ENCODE measurements around the gene NUCKS1.

Gene NUCKS1

DNA sequence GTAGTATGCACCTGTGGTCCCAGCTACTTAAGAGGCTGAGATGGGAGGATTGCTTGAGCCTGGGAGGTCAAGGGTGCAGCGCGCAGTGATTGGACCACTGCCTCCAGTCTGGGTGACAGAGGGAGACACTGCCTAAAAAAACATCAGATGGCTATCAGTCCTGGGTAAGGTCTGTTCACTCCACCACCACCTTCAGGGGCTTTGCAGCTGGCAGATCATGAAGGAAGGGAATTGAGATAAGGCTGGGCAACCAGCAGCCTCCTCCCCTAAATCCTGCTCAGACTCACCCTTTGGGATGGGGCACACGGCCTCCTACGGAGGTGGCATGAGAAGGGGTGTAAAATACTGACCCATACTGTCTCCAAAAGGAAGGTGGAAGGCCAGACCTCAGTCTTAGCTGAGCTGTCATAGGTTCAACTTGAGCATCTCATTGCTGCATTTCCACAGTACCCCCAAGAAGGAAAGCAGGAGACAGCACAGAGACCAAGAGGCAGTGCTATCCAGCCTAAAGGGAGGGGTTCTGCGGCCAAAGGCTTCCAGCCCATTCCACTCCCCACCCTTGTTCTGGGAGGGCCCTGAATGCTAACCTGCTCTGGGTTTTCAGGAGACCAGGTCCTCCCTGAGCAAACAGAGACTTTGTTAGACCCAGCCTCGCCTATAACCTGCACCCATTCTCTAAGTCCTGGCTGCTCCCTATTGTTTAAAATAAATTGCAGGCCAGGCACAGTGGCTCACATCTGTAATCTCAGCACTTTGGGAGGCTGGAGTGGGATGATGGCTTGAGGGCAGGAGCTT lies 83.4 kb downstream of the NUCKS1 start:
- DNase-seq = no peak

DNA sequence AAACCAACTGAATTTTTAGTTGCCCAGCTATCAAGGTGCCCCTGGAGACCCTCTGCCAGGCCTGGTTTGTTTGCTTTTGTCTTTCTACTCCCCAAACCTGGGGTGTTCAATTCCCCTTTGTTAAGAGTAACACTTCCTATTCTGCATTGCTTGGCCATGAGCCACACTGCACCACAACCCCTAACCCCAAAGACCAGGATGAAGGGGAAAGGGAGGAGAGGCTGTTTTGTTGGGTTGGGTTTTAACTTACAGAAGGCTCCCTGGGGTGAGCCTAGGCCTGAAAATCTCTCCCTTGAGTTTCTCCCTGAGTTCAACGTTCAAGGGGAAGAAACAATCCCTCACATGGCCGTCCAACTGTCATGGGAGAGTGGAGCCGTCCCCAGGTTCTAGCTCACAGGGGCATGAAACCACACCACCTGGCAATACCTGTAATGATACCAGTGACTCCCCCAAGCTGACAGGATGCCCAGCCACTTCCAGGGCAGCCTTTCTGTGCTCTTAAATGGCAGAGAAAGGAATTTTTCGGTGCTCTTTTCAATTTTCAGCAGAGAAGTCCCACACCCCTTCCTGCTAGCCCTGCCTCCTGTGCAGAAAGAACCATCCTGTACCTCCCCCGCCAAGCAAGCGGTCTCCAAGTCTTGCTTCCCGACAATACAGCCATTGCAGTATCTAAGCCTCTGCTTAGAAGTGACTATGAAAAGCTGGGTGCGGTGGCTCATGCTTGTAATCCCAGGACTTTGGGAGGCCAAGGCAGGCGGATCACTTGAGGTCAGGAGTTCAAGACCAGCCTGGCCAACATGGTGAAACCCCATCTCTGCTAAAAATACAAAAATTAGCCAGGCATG lies 84.6 kb downstream of the NUCKS1 start:
- DNase-seq = no peak

DNA sequence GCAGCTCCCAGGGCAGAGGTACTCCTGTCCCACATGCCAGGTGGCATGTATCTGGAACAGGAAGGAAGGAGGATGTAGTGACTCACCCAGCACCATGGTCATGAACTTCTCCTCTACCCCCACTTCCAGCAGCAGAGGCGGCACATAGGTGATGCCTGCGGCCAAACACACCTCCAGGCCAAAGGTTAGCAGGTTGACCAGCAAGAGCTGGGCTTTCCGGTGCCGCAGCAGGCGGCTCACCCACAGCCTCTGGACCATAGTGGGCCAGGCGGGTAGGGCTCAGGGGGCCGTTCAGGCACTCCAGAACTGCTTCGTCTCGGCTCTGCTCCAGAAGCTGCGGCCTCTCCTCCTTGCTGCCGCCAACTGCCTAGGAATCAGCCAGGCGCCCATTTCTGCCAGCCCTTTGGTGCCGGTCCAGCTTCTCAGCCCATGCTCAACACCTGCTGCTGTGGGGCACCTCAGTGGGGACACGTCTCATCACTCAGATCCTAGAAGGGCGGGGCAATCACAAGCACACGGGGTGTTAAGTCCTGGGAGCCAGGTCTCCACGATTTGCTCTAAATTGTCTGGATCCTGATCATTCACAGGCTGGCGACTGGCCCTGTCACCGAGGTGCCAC lies 85.5 kb downstream of the NUCKS1 start:
- no peak for DNase-seq

DNA sequence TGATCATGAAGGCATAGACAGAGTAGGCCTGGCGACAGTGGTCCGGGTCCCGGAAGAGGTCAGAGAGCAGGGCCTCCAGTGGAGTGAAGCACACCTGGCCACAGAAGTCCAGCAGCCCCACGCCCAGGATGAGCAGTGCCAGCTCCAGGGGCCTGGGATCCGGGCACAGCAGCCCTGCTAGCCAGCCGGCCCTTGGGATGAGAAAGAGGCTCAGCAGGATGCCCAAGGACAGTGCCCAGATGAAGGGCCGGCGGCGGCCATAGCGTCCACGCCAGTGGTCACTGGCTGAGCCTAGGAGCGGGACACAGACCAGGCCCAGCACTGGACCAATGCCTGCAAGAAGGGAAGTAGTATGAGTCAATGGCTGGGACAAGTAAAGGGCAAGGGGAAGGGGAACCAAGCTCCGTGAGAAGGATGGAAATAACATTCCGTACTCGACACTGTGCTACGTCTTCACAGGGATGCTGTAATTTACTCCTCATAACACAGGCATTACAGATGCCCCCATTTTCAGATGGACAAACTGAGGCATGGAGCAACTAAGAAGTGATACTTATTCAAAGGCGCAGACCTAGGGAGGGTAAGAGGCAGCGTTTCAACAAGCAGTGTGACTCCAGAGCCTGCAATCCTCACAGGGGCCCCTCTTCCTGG lies 86.6 kb downstream of the NUCKS1 start:
- no peak for DNase-seq
